Fibroblast of lung (primary cell): ENCODE results near the gene C12orf56.

ENCODE experiments used
- CTCF ChIP-seq, 2 donors: IDR thresholded peaks in 1 of 2; conservative IDR thresholded peaks in 1 of 2; 1 replicate in 1 of 2; 2 replicates in 1 of 2; pipeline ENCODE4 v1.5.1; 2011 to 2012; ENCODE audit warnings: low read length in 2 of 2, control low read depth in 1 of 2, inconsistent platforms in 1 of 2, low read depth in 1 of 2, mild to moderate bottlenecking in 1 of 2
- EZH2 ChIP-seq: IDR thresholded peaks from 2 replicates; pipeline ENCODE4 v1.5.1; 2012; ENCODE audit warnings: low read length, control low read depth, mild to moderate bottlenecking; ENCODE audit errors: missing control alignments

GRCh38 chr12:64320611-64321010, 69.9 kb downstream of the C12orf56 start:
- TF ChIP-seq CTCF (conservative IDR thresholded peaks at IDR 0.05 in 1 of 2, IDR thresholded peaks at IDR 0.05 in 1 of 2; ENCODE audit: low read depth in 1 of 2, low read length in 2 of 2), result no peak
- no peak for TF ChIP-seq EZH2
